A549 (cell line): ENCODE measurements around the gene CYB5RL. TPM values are rescaled to one million over a fixed set of nuclear protein-coding genes. Genes with fewer than 3 reads are reported as not detected.
A peak's percentile ranks its signal among the peaks of the same experiment; 100 is the strongest.

Experiments used
- ATAC-seq, 2 experiments: fragments of 200-7000 bp in 1 of 2; fragments of >200 bp in 1 of 2; cut with Nextera tagmentation in 1 of 2; cut with Tn5 transposase in 1 of 2; 3 replicates each; pipeline versions ENCODE4 v1.8.0 to v1.9.1; 2018 to 2020; ENCODE audit warnings: mild to moderate bottlenecking in 1 of 2, moderate library complexity in 1 of 2
- CTCF ChIA-PET: fragments of 300-600 bp; sonication (Branson Sonifier 250); formaldehyde crosslinking; extraction: SDS; loops from one replicate; lab custom pipeline; 2021; ENCODE audit warnings: antibody characterized with exemption, inconsistent platforms; lab: Yijun Ruan, JAX
- POLR2A ChIA-PET: fragments of 350-600 bp; formaldehyde crosslinking; extraction: SDS; loops from one replicate; lab custom pipeline; 2021; ENCODE audit warnings: antibody characterized with exemption, inconsistent platforms; lab: Yijun Ruan, JAX
- DNase-seq, 2 experiments: peaks; one replicate each; pipeline versions ENCODE4 v3.0.0 to v3.0.0-alpha.2; 2011 to 2016; ENCODE audit warnings: low read depth in 1 of 2, low spot score in 1 of 2
- FAIRE-seq: peaks from 2 replicates; lab custom pipeline; 2011; peaks lifted over from hg19 to GRCh38; lab: Jason Lieb, UNC
- H3K27ac ChIP-seq, 2 experiments: fragments of >200 bp; sonication (Bioruptor Twin); formaldehyde crosslinking; 3 replicates each; pipeline ENCODE4 v1.5.1; 2016 to 2017
- H3K4me1 ChIP-seq: fragments of >200 bp; sonication (Bioruptor Twin); formaldehyde crosslinking; 3 replicates; pipeline ENCODE4 v1.6.1; 2016
- H3K4me2 ChIP-seq: fragments of >200 bp; sonication (Bioruptor Twin); formaldehyde crosslinking; 3 replicates; pipeline ENCODE4 v1.6.1; 2016
- H3K4me3 ChIP-seq: fragments of >200 bp; sonication (Bioruptor Twin); formaldehyde crosslinking; 3 replicates; pipeline ENCODE4 v1.5.1; 2016
- H3K9me3 ChIP-seq: fragments of >200 bp; sonication (Bioruptor Twin); formaldehyde crosslinking; 3 replicates; pipeline ENCODE4 v1.6.1; 2016
- BHLHE40 ChIP-seq: IDR thresholded peaks from 2 replicates; pipeline ENCODE4 v1.6.1; 2012; ENCODE audit warnings: low read depth, low read length, inconsistent platforms
- EHMT2 ChIP-seq: fragments of 200-600 bp; sonication (generic); IDR thresholded peaks from 2 replicates; pipeline ENCODE4 v1.6.1; 2016; ENCODE audit warnings: antibody characterized with exemption, low read depth, mild to moderate bottlenecking, moderate library complexity
- KDM1A ChIP-seq: fragments of 200-600 bp; sonication (generic); IDR thresholded peaks from 2 replicates; pipeline ENCODE4 v1.6.1; 2016; ENCODE audit warnings: low read depth, mild to moderate bottlenecking
- MAFK ChIP-seq: fragments of 450-650 bp; IDR thresholded peaks from 2 replicates; pipeline ENCODE4 v1.6.1; 2014; ENCODE audit not compliant: partially characterized antibody
- MYC ChIP-seq: IDR thresholded peaks from 2 replicates; pipeline ENCODE4 v1.6.1; 2012; ENCODE audit warnings: mild to moderate bottlenecking, inconsistent platforms, low read length, improper control_type of control experiment, borderline replicate concordance
- NR3C1 ChIP-seq: fragments of >200 bp; sonication (Bioruptor Twin); formaldehyde crosslinking; IDR thresholded peaks from 3 replicates; pipeline ENCODE4 v1.6.1; 2017
- SREBF2 ChIP-seq: fragments of 450-650 bp; IDR thresholded peaks from 2 replicates; pipeline ENCODE4 v1.6.1; 2014; ENCODE audit warnings: mild to moderate bottlenecking, moderate library complexity
- ZC3H11A ChIP-seq: fragments of 450-650 bp; IDR thresholded peaks from 2 replicates; pipeline ENCODE4 v1.6.1; 2014; ENCODE audit warnings: antibody characterized with exemption, mild to moderate bottlenecking
- ZFP36 ChIP-seq: fragments of 450-650 bp; IDR thresholded peaks from 2 replicates; pipeline ENCODE4 v1.6.1; 2014; ENCODE audit warnings: borderline replicate concordance; ENCODE audit not compliant: partially characterized antibody
- ZNF302 ChIP-seq: fragments of 250-450 bp; sonication (Bioruptor Pico); IDR thresholded peaks from 2 replicates; pipeline ENCODE4 v1.9.0; 2021; ENCODE audit warnings: inconsistent platforms, mild to moderate bottlenecking, moderate library complexity
- ZSCAN20 ChIP-seq: fragments of 250-450 bp; sonication (Bioruptor Pico); IDR thresholded peaks from 2 replicates; pipeline ENCODE4 v1.8.0; 2022; ENCODE audit warnings: mild to moderate bottlenecking, moderate library complexity
- WGBS: methylation state at CpG from one replicate; pipeline ENCODE4 v1.1.6; 2017; ENCODE audit errors: missing lambda C conversion rate; 5-methylcytosine and 5-hydroxymethylcytosine counted together
- polyA plus RNA-seq, 4 experiments: library from polyadenylated mRNA; depleted of rRNA in 3 of 4; stranded (reverse); fragments of >200 nt; fragmentation: RNase III in 1 of 4; extraction: RNeasy Plus Mini Kit Qiagen cat#74134 plus additional on column Dnase treatment in 1 of 4; gene quantifications; 2 replicates in 3 of 4; 3 replicates in 1 of 4; pipeline ENCODE4 v1.2.3, GENCODE V29; 2011 to 2017
- TF ChIP-seq, protein P1 (sequence below): fragments of 200-600 bp; sonication (generic); IDR thresholded peaks from 2 replicates; pipeline ENCODE4 v1.6.1; 2016; ENCODE audit warnings: antibody characterized with exemption, mild to moderate bottlenecking, moderate library complexity
- TF ChIP-seq, protein P2 (sequence below): fragments of 250-450 bp; sonication (Bioruptor Pico); IDR thresholded peaks from 2 replicates; pipeline ENCODE4 v1.5.0; 2021; ENCODE audit warnings: mild to moderate bottlenecking, moderate library complexity, borderline replicate concordance
- TF ChIP-seq, protein P3 (sequence below): IDR thresholded peaks from 2 replicates; pipeline ENCODE4 v1.6.1; 2012
- TF ChIP-seq, protein P4 (sequence below): fragments of >200 bp; sonication (Bioruptor Twin); formaldehyde crosslinking; IDR thresholded peaks from 3 replicates; pipeline ENCODE4 v1.6.1; 2016

Gene CYB5RL
- polyA plus RNA-seq, 2 of the 4 experiments (the other 2 are of a cell fraction): 3.6 to 4.2 TPM

DNA sequence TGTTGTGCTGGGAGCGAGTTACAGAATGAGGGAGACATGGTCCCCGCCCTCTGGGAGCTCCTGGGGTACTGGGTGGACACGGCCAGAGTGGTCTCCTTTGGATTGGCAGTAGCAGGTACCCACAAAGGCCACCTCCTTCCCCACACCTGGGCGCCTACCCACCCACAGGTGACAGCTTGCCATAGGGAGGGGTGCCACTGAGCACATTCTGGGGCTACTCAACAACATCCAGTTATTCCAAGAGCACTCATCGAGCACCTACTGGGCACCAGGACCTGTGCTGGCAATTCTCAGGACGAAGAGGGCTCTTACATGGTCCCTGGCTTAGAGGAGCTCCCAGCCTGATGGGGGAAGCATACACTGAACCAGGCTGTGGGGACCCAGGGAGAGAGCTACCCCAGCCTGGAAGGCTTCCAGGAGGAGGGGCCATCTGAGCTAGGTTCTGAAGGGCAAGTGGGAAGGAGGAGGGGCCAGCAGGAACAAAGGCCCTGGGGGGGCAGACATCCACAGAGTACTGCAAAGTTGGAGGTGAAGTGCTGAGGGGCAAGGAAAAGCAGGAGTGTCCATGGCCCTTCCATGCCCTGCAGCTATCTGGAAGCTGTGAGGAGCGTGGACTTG is 22.1 kb upstream of the CYB5RL start (continued):
- TF ChIP-seq ZNF302 (CRISPR knock-in tag): no peak
- TF ChIP-seq ZFP36: no peak
- TF ChIP-seq, protein P1, sequence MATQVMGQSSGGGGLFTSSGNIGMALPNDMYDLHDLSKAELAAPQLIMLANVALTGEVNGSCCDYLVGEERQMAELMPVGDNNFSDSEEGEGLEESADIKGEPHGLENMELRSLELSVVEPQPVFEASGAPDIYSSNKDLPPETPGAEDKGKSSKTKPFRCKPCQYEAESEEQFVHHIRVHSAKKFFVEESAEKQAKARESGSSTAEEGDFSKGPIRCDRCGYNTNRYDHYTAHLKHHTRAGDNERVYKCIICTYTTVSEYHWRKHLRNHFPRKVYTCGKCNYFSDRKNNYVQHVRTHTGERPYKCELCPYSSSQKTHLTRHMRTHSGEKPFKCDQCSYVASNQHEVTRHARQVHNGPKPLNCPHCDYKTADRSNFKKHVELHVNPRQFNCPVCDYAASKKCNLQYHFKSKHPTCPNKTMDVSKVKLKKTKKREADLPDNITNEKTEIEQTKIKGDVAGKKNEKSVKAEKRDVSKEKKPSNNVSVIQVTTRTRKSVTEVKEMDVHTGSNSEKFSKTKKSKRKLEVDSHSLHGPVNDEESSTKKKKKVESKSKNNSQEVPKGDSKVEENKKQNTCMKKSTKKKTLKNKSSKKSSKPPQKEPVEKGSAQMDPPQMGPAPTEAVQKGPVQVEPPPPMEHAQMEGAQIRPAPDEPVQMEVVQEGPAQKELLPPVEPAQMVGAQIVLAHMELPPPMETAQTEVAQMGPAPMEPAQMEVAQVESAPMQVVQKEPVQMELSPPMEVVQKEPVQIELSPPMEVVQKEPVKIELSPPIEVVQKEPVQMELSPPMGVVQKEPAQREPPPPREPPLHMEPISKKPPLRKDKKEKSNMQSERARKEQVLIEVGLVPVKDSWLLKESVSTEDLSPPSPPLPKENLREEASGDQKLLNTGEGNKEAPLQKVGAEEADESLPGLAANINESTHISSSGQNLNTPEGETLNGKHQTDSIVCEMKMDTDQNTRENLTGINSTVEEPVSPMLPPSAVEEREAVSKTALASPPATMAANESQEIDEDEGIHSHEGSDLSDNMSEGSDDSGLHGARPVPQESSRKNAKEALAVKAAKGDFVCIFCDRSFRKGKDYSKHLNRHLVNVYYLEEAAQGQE: no peak
- no peak for TF ChIP-seq BHLHE40
- TF ChIP-seq NR3C1: no peak
- TF ChIP-seq KDM1A: no peak
- TF ChIP-seq ZSCAN20: no peak
- TF ChIP-seq, protein P2, sequence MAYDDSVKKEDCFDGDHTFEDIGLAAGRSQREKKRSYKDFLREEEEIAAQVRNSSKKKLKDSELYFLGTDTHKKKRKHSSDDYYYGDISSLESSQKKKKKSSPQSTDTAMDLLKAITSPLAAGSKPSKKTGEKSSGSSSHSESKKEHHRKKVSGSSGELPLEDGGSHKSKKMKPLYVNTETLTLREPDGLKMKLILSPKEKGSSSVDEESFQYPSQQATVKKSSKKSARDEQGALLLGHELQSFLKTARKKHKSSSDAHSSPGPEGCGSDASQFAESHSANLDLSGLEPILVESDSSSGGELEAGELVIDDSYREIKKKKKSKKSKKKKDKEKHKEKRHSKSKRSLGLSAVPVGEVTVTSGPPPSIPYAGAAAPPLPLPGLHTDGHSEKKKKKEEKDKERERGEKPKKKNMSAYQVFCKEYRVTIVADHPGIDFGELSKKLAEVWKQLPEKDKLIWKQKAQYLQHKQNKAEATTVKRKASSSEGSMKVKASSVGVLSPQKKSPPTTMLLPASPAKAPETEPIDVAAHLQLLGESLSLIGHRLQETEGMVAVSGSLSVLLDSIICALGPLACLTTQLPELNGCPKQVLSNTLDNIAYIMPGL: no peak

DNA sequence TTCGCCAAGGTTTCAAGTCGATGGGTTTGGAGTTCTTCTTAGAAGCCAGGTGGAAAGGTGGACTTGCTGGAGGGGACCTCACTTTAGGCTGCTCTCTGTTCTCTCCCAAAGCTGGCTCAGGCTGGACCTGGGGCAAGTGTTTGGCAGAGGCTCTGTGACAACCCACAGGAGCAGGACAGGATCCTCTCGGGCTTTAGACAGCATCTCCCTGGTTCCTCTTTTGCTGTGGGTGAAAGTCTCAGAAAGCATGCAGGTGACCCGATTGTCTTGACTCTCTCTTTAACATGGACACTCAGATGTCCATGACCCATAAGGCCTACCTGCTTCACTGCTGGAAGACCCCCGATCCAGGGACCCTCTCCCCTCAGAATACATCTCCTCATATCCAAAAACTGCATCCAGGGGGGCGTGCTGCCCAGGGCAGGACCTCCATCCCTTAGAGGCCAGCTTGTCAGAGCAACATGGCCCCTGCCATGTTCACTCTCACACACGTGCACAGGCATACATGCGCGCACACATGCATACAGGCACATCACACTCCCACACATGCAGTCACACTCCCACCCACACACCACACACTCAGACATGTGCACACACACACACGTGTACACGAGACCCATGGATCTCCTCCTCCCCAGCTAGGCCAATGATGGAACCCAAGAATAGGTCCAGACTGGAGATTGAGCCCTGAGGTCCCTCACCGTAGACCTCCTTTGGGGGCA is 21.4 kb upstream of the CYB5RL start:
- POLR2A ChIA-PET: no interaction called here
- Histone ChIP-seq H3K4me1 (peaks cover under 1% of the 10 kb centered on the region; the same call in 1 of the 3 replicates), H3K27ac (no peak overlapping the region), H3K4me3 (no peak overlapping the region), H3K9me3 (no peaks in the 10 kb centered on the region), H3K4me2 (no peak overlapping the region)
- WGBS: 91% methylated on average over 10 of the region's 12 CpGs
- DNase-seq: no peak
- no peak for ATAC-seq
- CTCF ChIA-PET: interaction anchor here (1.1 kb wide), 1 partner anchor 8 kb away, joined by 4 read pairs; no protein-coding TSS in a partner anchor
- TF ChIP-seq NR3C1: no peak
- TF ChIP-seq EHMT2: no peak
- no peak for TF ChIP-seq ZC3H11A
- FAIRE-seq: no peak

DNA sequence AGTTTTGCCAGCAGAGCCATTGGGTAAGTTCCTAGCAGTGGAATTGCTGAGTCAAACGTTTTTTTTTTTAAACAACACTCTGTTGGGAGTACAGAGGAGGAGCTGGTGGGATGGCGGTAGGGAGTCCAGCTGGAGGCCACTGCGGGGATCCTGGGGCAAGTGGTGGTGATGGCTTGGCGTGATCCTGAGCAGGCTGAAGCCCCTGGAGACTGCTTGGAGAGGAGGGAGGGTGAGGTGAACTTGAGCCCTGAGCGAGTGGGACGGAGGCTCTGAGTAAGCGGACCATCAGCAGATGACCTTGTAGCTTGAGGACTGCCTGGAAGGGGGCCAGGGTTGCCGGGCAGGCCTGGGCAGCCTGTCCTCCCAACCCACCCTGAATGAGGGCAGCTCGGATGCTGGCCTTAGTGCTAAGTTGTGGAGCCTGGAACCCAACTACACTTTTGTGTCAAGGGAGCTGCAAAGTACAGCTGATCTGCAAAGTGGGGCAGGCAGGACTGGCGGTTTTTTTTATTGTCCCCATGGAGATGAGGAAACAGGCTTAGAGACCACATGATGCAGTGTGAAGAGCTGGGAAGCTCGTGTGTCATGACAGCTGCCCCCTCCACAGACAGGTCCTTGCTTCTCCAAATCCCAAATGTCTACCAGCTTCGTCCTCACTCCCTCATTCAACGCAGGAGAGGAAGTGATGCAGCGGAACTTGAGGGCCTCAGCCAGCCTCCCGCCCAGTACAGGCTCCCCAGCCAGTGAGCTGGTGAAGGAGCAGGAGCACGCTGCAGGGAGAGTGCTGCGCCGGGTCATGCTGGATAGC is 20.4 kb upstream of the CYB5RL start:
- H3K9me3 ChIP-seq: no peaks in the 10 kb centered on the region
- DNase-seq (no peak), ATAC-seq (no peak), FAIRE-seq (no peak)
- no peaks in the 10 kb centered on the region for H3K4me1 ChIP-seq
- H3K27ac ChIP-seq: no peak overlapping the region
- POLR2A ChIA-PET: no interaction called here
- 91% methylated on average over 18 of the region's 18 CpGs for WGBS
- H3K4me2 ChIP-seq: no peak overlapping the region
- TF ChIP-seq MAFK (peak; percentile 60), SREBF2 (no peak), ZFP36 (no peak), MYC (no peak), KDM1A (no peak)
- TF ChIP-seq, protein P3, sequence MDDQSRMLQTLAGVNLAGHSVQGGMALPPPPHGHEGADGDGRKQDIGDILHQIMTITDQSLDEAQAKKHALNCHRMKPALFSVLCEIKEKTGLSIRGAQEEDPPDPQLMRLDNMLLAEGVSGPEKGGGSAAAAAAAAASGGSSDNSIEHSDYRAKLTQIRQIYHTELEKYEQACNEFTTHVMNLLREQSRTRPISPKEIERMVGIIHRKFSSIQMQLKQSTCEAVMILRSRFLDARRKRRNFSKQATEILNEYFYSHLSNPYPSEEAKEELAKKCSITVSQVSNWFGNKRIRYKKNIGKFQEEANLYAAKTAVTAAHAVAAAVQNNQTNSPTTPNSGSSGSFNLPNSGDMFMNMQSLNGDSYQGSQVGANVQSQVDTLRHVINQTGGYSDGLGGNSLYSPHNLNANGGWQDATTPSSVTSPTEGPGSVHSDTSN: no peak
- TF ChIP-seq, protein P4, sequence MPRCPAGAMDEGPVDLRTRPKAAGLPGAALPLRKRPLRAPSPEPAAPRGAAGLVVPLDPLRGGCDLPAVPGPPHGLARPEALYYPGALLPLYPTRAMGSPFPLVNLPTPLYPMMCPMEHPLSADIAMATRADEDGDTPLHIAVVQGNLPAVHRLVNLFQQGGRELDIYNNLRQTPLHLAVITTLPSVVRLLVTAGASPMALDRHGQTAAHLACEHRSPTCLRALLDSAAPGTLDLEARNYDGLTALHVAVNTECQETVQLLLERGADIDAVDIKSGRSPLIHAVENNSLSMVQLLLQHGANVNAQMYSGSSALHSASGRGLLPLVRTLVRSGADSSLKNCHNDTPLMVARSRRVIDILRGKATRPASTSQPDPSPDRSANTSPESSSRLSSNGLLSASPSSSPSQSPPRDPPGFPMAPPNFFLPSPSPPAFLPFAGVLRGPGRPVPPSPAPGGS: no peak
- CTCF ChIA-PET: interaction anchor here (1.1 kb wide), 2 partner anchors 9 to 76 kb away, joined by 3 to 4 read pairs; no protein-coding TSS in a partner anchor
- no peak overlapping the region for H3K4me3 ChIP-seq
